ENCODE results near the gene PRSS38.

Gene PRSS38

DNA sequence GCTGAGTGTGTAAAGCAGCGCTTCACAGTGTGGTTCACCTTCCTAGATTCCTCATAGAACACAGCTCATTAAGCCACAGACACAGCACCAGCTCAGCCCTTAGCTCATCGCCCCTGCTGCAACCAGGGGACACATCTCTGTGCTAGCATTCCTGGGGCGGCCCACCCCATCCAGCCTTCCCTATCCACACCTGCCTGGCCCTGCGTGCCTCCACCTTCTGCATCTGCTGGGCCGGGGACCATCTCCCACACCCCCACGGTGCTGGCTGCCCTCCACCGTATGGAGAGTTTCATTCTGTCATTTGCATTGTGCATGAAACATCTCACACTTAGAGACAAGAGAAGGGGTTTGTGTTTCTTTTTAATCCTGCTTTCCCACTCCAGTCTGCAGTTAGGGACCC is 35.8 kb upstream of the PRSS38 start:
- FAIRE-seq, result no peak

DNA sequence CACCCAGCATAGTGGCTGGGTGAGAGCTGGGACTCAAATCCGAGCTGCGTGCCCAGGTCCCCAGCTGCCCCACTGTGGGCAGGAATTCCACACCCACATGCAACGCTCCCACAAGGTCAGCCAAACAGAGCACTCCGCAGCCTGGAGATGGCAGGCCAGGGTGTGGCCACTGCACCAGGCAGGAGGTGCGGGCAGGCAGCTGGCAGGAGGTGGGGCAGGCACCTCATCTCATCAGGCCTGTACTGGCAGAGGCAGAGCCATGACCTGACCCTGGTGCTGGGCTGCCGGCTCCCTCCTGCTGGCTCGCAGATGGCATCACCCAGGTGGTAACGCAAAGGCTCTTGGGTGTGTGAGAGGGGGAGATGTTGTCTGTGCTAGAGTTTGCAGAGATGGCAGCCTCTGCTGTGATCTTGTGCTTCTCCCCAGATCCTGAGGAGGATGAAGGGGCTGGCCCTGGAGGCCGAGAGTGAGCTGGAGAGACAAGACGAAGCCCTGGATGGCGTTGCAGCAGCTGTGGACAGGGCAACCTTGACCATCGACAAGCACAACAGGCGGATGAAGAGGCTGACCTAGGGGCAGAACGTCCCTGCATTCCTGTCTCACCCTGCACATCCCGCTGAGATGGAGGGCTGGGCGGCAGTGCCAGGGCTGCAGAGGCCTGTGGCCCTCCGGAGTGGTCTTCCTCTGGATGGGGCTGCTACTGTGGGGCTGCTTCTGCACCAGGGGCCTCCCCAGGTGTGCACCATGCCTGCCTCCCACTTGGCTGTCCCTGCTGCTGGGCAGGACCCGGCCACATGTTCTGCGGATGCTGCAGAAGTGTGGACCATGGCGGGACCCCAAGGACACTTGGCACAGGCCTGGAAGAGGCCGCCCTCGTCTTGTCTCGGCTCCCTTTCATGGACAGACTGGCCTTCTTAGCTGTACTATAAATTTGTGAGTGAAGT is 35.1 kb upstream of the PRSS38 start:
- no peak for FAIRE-seq

DNA sequence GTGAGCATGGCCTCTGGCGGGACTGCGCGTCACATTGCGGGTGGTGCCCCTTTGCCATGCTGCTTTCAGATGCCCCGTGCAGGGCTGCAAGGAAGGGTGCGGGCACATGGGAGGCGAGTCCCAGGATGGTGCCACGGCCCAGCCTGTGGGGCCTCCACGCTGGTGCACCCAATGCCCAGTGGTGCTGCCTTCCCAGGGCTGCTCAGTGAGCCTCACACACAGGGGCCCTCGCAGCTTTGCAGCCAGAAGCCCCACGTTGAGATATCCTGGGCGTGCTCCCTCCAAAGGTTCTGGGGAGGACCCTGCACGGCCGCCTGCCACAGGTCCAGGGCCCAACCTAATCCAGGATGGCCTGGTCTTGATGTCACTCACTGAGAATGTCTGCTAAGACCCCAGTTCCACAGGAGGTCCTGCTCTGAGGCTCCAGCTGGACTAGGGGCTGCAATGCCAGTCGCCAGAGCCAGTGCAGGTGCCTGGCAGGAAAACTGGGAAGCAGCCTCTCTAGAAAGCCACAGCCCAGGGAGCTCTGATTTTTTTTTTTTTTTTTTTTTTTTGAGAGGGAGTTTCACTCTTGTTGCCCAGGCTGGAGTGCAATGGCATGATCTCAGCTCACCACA is 34.1 kb upstream of the PRSS38 start:
- FAIRE-seq, result no peak

DNA sequence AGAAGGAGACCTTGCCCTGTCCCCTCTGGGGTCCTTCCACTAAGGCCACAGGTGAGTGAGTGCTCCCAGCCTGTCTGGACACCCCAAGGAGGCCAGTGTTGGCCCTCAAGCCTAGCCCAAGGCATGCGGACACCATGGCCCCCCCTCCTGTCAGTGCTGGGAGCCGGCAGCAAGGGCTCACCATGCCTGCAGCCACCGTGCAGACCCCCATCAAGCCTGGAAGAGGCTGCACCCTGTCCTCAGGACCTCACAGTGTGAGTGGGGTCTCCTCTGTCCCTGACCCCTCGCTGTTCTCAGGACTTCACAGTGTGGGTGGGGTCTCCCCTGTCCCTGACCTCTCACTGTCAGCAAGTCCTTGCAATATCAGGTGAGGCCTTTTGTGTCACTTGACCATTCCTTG is 33.2 kb upstream of the PRSS38 start:
- FAIRE-seq, result no peak

DNA sequence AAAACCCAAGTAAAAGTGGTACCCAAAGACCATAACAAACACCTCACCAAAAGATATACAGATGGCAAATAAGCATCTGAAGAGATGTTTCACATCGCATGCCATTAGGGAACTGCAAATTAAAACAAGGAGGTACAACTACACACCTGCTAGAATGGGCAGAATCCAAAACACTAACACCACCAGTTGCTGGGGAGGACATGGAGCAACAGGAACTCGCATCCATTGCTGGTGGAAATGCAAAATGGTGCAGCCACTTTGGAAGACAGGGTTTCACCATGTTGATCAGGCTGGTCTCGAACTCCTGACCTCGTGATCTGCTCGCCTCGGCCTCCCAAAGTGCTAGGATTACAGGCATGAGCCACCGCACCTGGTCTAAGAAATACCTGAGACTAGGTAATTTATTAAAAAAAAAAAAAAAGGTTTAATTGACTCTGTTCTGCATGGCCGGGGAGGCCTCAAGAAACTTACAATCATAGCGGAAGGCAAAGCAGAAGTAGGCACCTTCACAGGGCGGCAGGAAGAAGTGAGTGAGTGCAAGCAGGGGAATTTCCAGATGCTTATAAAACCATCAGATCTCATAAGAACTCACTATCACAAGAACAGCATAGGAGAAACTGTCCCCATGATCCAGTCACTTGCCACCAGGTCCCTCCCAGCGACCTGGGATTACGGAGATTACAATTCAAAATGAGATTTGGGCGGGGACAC is 30.2 kb upstream of the PRSS38 start:
- no peak for FAIRE-seq

DNA sequence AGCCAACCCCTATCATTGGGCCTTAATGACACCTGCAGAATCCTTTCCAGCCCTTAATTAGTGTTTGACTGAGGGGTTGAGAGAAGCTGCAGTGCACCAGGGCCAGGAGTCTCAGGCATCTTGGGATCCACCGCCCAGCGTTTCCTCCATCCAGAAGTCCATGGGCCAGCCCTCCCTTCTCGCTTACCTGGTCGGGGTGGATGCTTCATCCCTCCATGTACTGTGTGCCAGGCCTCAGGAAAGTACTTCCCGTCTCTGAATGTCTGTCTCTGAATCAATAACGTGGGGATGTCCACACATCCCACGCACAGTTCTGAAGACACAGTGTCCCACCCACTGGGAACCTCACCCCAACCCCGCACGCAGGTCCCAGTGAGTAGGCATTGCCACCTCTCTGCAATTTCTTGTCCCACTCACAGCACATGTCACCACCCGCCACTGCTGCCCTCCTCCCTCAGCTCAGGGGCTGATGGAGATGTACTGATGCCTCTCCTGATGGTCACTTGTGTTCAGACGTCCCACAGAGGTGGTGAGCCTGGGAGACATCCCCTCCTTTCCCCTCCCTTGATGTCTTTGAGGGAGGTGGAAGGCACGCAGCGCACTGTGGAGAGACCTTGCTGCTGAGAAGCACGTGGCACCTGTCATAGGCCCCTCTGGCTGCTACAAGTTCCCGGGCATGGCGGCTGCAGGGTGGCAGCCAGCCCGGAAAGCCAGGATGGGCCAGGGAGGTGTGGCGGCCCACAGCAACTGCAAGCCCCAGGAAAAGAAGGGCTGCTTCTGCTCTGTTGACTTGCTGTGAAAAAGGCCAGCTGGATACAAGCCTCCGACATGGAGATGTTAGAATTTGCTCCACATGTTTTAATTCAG is 29.4 kb upstream of the PRSS38 start:
- FAIRE-seq, result no peak

DNA sequence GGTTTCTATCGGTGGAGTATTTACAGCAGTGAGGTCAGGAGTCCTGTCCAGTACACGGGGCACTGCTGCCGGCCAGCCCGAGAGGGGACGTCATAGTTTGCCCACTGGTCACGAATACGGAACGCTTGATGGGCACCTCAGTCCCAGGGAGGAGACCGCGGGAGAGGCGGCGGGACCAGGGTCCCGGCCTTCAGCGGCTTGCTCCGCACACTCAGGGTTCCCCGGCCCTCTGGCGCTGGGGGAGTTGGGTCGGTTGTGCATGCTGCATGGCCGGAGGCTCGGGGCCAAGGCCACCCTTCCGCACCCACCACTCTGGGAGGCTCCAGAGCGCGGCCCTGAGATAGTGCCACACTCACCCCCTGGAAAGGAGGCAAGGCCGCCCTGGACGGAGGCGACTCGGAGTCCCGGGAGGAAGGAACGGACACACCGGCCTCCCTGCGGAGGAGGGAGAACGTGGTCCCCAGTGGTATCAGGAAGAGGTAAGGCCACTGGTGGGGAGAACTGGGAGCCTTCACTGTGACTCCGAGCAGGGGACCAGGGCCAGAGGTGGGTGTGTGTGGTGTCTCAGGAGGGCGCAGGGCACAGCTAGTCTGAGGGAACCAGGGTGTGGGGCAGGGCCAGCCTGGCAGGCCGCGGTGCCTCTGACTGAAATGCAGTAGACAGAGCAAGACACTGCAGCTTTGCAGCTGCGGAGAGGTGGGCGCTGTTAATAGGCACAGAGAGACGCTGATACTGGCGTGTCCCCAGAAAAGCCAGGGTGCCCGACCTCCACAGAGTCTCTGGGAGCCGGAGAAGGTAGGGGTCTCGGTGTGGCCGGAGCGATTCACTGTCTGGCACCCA is 28.6 kb upstream of the PRSS38 start:
- no peak for FAIRE-seq

DNA sequence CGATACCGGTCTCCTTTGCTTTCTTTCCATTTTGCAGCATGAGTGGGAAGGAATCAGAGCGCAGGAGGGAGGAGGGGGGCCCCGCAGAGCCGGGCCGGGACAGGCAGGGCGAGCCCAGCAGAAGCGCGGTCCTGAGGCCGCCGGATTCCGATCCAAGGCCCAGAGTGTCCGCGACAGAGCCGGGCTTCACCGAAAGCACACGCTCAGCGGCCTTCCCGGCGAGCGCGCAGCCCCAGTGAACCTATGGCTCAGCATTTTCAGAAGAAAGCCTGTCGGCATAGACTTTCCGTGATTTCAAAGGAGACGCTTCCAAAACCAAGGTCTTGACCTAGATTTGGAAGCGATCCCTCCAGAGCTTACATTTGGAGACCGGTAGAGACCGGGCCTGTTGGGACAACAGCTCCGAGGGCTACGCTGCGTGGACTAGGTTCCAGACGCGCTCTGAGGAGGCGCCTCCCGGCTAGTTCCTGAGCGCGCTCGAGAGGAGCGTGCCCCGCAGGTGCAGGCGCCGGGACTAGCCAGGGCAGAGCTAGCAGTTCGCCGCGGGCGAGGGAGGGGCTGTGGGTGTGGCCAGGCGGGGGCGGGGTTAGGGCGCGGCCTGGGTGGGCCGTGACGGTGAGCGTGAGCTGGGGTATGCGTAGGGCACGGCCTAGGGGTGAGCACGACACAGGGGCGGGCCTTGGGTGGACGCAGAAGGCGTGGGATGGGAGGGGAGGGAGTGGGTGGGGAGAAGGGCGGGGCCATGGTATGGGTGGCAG is 27.8 kb upstream of the PRSS38 start:
- FAIRE-seq, result no peak

DNA sequence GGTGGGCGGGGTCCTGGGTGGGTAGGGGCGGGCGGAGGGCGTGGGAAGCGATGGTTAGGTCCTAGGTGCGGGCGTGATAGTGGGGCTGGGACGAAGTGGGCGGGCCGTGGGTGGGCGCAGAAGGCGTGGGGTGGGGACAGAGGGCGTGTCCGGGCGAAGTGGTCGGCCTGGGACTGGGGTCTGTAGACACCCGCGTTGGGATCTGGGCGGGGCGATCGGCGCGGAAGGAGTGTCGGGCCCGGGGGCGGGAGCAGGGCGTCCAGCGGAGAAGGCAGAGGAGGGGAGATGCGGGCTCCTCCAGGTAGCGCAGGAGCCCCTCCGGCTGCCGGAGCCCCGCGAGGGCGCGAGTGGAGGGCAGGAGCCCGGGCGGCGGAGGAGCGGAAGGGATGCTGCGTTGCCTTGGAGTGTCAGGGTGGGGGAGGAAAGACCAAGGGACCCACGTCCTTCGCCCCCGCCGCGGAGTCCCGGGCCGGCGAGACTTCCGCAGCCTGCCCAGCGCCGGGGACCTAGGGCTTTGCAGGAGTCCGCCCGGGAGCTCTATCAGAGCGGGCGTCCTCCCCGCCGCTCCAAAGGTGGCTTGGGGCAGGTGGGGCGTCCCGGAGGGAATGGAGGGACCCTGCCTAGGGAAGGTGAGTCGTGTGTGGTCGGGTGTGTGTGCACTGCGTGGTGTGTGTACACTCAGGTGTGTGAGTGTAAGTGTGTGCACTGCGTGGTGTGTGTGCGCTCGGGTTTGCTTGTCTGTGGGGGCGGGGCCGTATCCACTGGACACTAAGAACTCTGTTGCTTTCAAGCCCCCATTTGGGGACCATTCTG is 27.0 kb upstream of the PRSS38 start:
- FAIRE-seq, result no peak

DNA sequence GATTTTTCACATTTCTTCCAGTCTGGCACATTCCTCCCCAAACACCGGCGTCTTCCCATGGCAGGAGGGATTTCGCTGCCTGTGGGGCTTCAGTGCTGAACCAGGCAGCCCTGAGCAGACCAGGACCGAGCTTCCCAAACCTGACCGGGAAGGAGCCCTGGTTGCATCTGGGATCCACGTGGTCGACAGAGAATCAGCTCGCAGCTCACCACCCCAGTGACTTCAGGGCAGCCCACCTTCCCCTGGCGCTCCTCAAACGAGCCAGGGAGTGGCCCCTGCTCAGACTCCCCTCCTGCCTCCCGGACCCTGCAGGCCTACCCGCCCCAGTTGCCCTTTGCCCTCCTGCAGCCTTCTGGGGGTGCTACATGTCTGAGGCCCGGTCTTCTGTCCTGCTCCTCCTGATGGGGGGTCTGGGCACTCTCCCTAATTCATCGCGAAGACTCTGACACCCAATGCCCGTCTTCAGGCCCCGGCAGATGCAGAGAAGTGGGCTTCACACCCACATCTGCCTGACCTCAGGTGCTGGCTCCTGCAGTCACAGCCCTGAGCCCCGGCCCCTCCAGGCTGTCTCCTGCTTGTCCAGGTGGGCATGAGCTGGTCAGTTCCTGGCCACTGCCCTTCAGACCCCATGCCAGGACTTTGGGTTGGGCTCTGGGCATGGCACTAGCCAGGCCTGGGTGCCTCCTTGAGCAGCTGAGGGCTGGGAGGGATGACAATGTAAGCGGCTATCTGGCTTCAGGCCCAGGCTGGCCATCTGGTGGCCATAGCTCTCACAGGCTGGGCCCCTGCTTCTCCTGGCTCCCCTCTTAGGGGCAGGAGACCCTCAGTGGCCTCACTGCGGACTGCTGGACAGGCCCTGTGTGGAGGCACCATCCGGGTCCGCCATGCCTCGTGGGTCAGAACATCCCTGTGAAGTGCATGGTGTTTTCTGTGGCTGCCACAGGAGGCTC is 26.1 kb upstream of the PRSS38 start:
- FAIRE-seq, result no peak

DNA sequence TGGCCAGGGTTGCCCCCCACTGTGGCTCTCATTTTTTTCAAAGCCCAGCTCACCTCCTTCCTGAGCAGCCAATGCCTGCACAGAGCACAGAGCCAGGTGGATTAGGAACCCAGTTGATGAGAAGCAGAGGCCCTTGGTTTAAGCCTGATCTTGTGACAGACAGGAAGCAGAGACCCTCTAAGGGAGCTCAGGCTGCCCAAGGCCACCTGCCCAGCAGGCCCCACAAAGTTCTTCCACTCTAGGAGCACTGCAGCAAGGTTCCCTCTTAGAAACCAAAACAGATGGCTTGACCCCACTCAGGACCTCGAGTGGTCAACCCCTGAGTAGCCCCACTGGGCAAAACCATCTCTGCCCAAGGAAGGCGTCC is 25.5 kb upstream of the PRSS38 start:
- FAIRE-seq, result no peak

DNA sequence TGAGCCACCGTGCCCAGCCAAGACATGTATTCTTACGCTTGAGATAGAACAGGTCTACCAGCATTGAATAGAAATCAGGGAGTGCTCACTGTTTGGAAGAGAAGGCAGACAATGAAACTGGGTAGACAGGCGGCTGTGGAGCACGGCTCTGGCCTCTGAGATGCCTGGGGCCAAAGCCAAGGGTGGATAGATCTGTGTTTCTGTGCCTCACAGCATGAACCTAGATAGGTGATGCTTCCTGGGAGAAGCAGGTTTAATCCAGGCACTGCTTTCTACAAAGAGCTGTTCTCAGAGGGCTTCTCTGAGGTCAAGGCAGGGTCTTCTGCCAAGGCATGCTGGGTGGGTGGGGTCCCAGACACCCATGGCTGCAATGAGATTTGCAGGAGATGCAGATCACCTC is 24.6 kb upstream of the PRSS38 start:
- FAIRE-seq, result no peak

DNA sequence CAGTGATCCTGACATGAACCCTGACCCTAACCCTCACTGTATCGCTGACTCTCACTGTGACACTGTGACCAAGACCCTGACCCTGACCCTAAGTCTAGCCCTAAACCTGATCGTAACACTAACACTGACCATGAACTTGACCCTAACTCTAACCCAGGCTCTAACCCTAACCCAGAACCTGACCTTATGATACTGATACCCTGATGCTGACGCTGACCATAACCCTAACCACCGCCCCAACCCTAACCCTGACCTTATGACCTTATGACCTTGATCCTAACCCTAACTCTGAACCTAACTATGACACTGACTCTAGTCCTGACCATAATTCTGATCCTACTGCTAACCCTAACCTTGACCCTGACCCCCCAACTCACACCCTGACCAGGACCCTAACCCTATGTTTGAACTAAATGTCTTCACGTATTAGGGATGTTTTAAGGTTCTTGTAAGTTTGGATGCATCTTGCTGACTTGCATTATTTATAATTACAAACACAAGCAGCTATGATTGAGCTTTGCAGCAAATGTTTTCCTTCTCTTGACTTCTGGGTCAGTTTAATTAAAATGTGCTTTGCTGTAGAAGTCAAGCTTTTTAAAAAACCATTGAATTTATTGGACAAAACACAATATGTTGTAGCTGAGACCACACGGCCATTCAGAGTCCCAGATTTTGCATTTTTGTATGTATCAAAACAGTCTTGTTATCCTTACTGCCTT is 23.9 kb upstream of the PRSS38 start:
- peak; percentile 97 for FAIRE-seq

DNA sequence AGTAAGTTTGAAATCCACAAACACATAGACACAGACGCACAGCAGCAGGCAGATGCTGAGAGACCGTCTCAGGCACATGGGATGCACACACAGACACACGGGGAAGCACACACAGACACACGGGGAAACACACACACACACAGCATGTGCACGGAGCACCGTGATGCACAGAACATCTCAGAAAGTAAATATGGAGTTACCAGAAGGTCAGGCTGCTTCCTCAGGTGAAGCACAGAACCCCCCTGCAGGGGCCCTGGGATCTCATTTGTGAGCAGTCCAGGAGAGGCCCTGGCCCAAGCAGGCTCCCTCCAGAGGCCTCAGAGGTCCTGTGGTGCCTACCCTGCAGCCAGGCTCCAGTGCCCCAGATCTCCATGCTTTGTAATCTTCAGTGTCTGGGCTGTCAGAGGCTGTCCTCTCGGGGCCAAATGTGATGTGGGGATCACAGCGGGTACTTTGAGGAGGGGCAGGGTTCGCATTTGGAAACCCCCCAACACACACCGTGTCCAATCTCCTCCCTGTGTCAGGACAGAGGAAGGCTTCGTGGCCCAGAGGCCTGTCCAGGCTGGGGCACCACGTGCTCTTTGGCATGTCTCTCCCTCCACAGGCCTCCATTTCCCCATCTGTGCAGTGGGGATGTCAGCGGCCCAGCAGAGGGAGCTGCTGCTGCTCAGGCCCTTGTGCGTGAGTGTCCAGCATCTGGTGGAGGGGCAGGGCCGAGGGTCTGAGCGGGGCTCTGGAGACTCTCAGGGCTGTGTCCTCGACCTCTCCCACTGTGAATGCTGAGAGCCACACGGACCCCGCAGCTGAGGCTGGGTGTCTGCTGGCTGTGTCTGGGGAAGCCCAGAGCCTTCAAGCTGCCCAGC is 23.0 kb upstream of the PRSS38 start:
- FAIRE-seq, result no peak

DNA sequence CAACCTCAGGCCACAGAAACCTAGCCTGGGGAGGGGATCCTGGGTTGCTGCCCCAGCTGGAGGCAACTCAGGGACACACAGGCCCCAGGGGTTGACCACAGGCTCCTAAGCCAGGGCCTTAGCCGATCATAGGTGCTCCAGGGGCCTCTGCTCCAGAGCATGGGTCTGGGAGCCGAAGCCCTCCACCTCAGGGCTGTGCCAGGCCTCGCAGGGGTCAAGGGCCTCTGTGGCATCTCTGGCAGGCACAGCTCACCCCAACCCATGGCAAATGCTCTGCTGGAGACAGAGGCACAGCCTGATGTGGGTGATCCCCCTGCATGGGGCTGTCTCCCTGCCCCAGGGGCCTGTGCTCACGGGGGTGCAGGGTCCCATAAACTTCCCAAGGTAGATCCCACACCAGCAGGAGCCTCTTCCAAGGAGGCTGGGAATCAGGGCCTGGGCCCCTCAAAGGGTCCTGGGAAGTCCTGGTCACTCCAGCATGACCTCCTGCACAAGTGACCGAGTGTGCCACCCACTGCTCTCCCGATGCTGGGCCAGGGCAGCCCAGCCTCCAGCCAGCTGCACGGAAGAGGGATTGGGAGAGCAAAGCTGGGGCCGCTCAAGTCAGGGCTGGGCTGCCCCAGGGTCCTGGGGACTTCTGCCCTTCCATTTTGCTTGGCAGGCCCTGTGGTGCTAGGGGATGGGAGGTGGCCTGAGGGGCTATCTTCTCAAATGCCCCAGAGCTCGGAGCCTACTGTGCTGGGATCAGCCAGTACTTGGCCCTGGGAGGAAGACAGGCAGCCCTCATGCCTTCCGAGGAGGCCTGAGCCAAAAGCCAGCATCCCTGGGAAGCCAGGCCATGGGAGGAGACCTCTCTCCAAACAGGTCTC is 22.2 kb upstream of the PRSS38 start:
- FAIRE-seq, result no peak

Data from endometrium (tissue), 2 donors.